HG02884 (cell line): ENCODE data around the gene RALA.
"Not testable (repeated sequence)": the region's sequence is repeated elsewhere in the genome, so short reads cannot be mapped to it uniquely, and the experiment has no call there.

Source experiments
- ATAC-seq: cut with Tn5 transposase; IDR thresholded peaks from one replicate; pipeline ENCODE4 v1.9.1; 2021; ENCODE audit warnings: mild to moderate bottlenecking, moderate library complexity; ENCODE audit not compliant: unreplicated experiment

The RALA gene

GRCh38 chr7:39645482-39646407 lies 22.4 kb downstream of the RALA start:
- ATAC-seq = no peak

GRCh38 chr7:39647816-39648215 lies 24.4 kb downstream of the RALA start:
- no peak for ATAC-seq

- no peak for ATAC-seq
Measured at GRCh38 chr7:39650676-39651075, 27.3 kb downstream of the RALA start.

GRCh38 chr7:39651265-39651664 lies 27.9 kb downstream of the RALA start:
- no peak for ATAC-seq

- no peak for ATAC-seq
Measured at GRCh38 chr7:39656415-39656814, 33.0 kb downstream of the RALA start.

GRCh38 chr7:39659356-39660013 lies 36.1 kb downstream of the RALA start:
- ATAC-seq = no peak

GRCh38 chr7:39661960-39662359 lies 38.6 kb downstream of the RALA start:
- ATAC-seq = no peak

- no peak for ATAC-seq
Measured at GRCh38 chr7:39663263-39663662, 39.9 kb downstream of the RALA start.

GRCh38 chr7:39664057-39664456 lies 40.7 kb downstream of the RALA start:
- ATAC-seq = no peak

- ATAC-seq = no peak
Measured at GRCh38 chr7:39664585-39664984, 41.2 kb downstream of the RALA start.

- no peak for ATAC-seq
Measured at GRCh38 chr7:39666562-39666961, 43.2 kb downstream of the RALA start.

- no peak for ATAC-seq
Measured at GRCh38 chr7:39667341-39667923, 44.1 kb downstream of the RALA start.

- not testable (repeated sequence) for ATAC-seq
Measured at GRCh38 chr7:39668280-39668679, 44.9 kb downstream of the RALA start.

- ATAC-seq = no peak
Measured at GRCh38 chr7:39670052-39670451, 46.7 kb downstream of the RALA start.

- ATAC-seq = no peak
Measured at GRCh38 chr7:39670934-39671333, 47.6 kb downstream of the RALA start.

- no peak for ATAC-seq
Measured at GRCh38 chr7:39672176-39672575, 48.8 kb downstream of the RALA start.

GRCh38 chr7:39673868-39674267 lies 50.5 kb downstream of the RALA start:
- no peak for ATAC-seq

GRCh38 chr7:39674406-39674805 lies 51.0 kb downstream of the RALA start:
- no peak for ATAC-seq

GRCh38 chr7:39676346-39676745 lies 53.0 kb downstream of the RALA start:
- no peak for ATAC-seq

GRCh38 chr7:39678930-39679709 lies 55.7 kb downstream of the RALA start:
- ATAC-seq = no peak

GRCh38 chr7:39679874-39680273 lies 56.5 kb downstream of the RALA start:
- ATAC-seq = not testable (repeated sequence)
